Esophagus mucosa (tissue), 1 donor: ENCODE data around the gene PTPRH. TPM values are rescaled to one million over a fixed set of nuclear protein-coding genes. Genes with fewer than 3 reads are reported as not detected.
"Not testable (repeated sequence)": the region's sequence is repeated elsewhere in the genome, so short reads cannot be mapped to it uniquely, and the experiment has no call there.

ENCODE experiments used
- ATAC-seq: fragments of 200-7000 bp; cut with Tn5 transposase; one replicate; pipeline ENCODE4 v1.9.1; 2020
- total RNA-seq: library from RNA; stranded (reverse); gene quantifications from one replicate; pipeline ENCODE4 v1.2.4, GENCODE V29; 2023
- donor health status: DM: yes; HTN: yes; CAD: no.

Gene PTPRH
- total RNA-seq, 1 donor from 2014 or later: 3.6 TPM

- ATAC-seq: no peak
Observed at GRCh38 chr19:55157064-55157908, 52.0 kb downstream of the PTPRH start, which contains the start of gene TNNI3. Gene TNNI3, minus strand, starts transcription at chr19:55157732. Its CDS starts 143 bp downstream, at chr19:55157589.

- peak; percentile 30 for ATAC-seq
Observed at GRCh38 chr19:55156202-55157063, 52.9 kb downstream of the PTPRH start.

GRCh38 chr19:55155784-55156183 lies 53.5 kb downstream of the PTPRH start:
- not testable (repeated sequence) for ATAC-seq

GRCh38 chr19:55153652-55154264 lies 55.5 kb downstream of the PTPRH start:
- no peak for ATAC-seq

- ATAC-seq: no peak
Observed at GRCh38 chr19:55152017-55152416, 57.3 kb downstream of the PTPRH start.

- no peak for ATAC-seq
Observed at GRCh38 chr19:55149078-55150003, 60.0 kb downstream of the PTPRH start, which contains the start of gene TNNT1. Gene TNNT1, minus strand, starts transcription at chr19:55149206. Its CDS starts 2,049 bp downstream, at chr19:55147157.

- ATAC-seq: no peak
Observed at GRCh38 chr19:55147545-55148251, 61.6 kb downstream of the PTPRH start.

- peak; percentile 56 for ATAC-seq
Observed at GRCh38 chr19:55146705-55147273, 62.5 kb downstream of the PTPRH start.

- ATAC-seq: peak; percentile 22
Observed at GRCh38 chr19:55146078-55146704, 63.1 kb downstream of the PTPRH start.

GRCh38 chr19:55145232-55145631 lies 64.1 kb downstream of the PTPRH start:
- ATAC-seq: no peak

GRCh38 chr19:55141696-55142095 lies 67.6 kb downstream of the PTPRH start:
- ATAC-seq: no peak

GRCh38 chr19:55137915-55138314 lies 71.4 kb downstream of the PTPRH start:
- ATAC-seq: no peak

- ATAC-seq: no peak
Observed at GRCh38 chr19:55136399-55137102, 72.8 kb downstream of the PTPRH start.

- no peak for ATAC-seq
Observed at GRCh38 chr19:55134736-55135135, 74.6 kb downstream of the PTPRH start.

- ATAC-seq: peak; percentile 28
Observed at GRCh38 chr19:55133639-55134444, 75.5 kb downstream of the PTPRH start.

- ATAC-seq: no peak
Observed at GRCh38 chr19:55132453-55133129, 76.7 kb downstream of the PTPRH start.

GRCh38 chr19:55131421-55131820 lies 77.9 kb downstream of the PTPRH start:
- no peak for ATAC-seq
